Measurements from ENCODE around the gene DPP6.

- TF ChIP-seq CTCF (IDR thresholded peaks at IDR 0.05) (no peak), POLR2AphosphoS5 (IDR thresholded peaks at IDR 0.05) (no peak), POLR2A (IDR thresholded peaks at IDR 0.05) (no peak)
Measured at GRCh38 chr7:154867068-154867467, 814.9 kb downstream of the DPP6 start.
